Omental fat pad (tissue), 4 donors: ENCODE results near the gene TMEM158. TPM values are rescaled to one million over a fixed set of nuclear protein-coding genes. Genes with fewer than 3 reads are reported as not detected.

Experiments
- ATAC-seq: fragments of 150-250 bp; one replicate; pipeline ENCODE4 v1.9.1; 2016; ENCODE audit warnings: mild to moderate bottlenecking, moderate library complexity; ENCODE audit not compliant: low FRiP score
- DNase-seq: peaks from one replicate; pipeline ENCODE4 v3.0.0-alpha.2; 2019; ENCODE audit warnings: low spot score
- CTCF ChIP-seq, 3 donors: fragments of 450-650 bp; IDR thresholded peaks; one replicate each; pipeline ENCODE4 v1.5.1; 2016 to 2017; ENCODE audit warnings: antibody characterized with exemption in 3 of 3, mild to moderate bottlenecking in 3 of 3, moderate library complexity in 2 of 3
- total RNA-seq, 4 donors: library from RNA; depleted of rRNA; stranded (reverse); fragments of >200 nt; gene quantifications; one replicate each; pipeline ENCODE4 v1.1.0, GENCODE V29; 2016

Gene TMEM158
- total RNA-seq, 4 donors from 2014 or later: 0.44 to 15.0 (median 3.9) TPM; not detected in 1

- no peak for TF ChIP-seq CTCF (IDR thresholded peaks at IDR 0.05)
- DNase-seq (no peak), ATAC-seq (no peak)
These were observed 8.2 kb upstream of the TMEM158 start for GRCh38 chr3:45234250-45234649.

GRCh38 chr3:45232521-45232920, 6.4 kb upstream of the TMEM158 start:
- TF ChIP-seq CTCF (IDR thresholded peaks at IDR 0.05): no peak
- no peak for DNase-seq
- ATAC-seq: no peak

- TF ChIP-seq CTCF (IDR thresholded peaks at IDR 0.05): no peak
These were observed 1.9 kb upstream of the TMEM158 start for GRCh38 chr3:45227946-45228345.

GRCh38 chr3:45227071-45227820, 1.2 kb upstream of the TMEM158 start:
- DNase-seq (no peak), ATAC-seq (no peak)
- TF ChIP-seq CTCF (IDR thresholded peaks at IDR 0.05): no peak

More at GRCh38 chr3:45227946-45228345, 1.9 kb upstream of the TMEM158 start:
- ATAC-seq (no peak), DNase-seq (no peak)

GRCh38 chr3:45225465-45226205, 452 bp downstream of the TMEM158 start:
- DNase-seq (no peak), ATAC-seq (peak; percentile 1)
- no peak for TF ChIP-seq CTCF (IDR thresholded peaks at IDR 0.05)

- TF ChIP-seq CTCF (IDR thresholded peaks at IDR 0.05): no peak
- DNase-seq (no peak), ATAC-seq (peak; percentile 71)
These were observed 1.1 kb downstream of the TMEM158 start for GRCh38 chr3:45224824-45225464.
